ENCODE results near the gene SMC6. TPM values are rescaled to one million over a fixed set of nuclear protein-coding genes. Genes with fewer than 3 reads are reported as not detected.

SMC6 gene
- total RNA-seq, 1 experiment from 2014 or later, result 46.7 TPM

DNA sequence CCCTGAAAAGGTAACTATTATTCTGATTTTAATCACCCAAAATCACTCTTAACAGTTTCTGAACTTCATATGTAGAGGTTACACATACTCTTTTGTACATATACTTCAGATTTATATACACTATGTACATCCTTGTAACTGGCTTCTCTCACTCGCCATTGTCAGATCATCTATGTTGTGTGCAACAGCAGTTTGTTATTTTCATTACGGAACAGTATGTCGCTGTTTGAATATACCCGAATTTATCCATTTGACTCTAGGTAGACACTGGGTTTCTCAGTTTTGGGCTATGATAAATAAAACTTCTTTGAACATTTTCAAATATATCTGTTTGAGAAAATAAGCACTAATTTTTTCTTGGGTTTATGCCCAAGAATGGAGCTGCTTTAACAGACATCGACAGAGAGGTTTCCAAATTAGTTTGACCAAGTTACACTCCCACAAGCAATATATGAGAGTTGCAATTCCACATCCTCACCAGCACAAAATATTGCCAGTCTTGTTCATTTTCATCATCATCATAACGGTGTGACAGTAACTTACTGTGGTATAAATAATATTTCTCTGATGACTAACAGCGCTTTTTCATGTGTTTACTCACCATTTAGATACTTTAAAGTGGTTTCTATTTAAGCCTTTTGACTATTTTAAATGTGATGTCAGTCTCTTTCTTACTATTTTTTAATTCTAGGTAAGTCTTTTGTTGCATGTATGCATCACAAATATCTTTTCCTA lies 80.9 kb downstream of the SMC6 start:
- Mint-ChIP-seq H3K36me3 (peaks cover 36% of the 10 kb centered on the region), H3K9me3 (no peaks in the 10 kb centered on the region), H3K27ac (no peak overlapping the region), H3K4me3 (no peak overlapping the region), H3K4me1 (no peaks in the 10 kb centered on the region), H3K27me3 (ENCODE audit: low read depth) (no peaks in the 10 kb centered on the region)
- TF ChIP-seq JAZF1 (CRISPR knock-in tag; IDR thresholded peaks at IDR 0.05) (no peak), PRRX2 (CRISPR knock-in tag; IDR thresholded peaks at IDR 0.05) (no peak), E2F5 (CRISPR knock-in tag; IDR thresholded peaks at IDR 0.05) (no peak), FOXK1 (CRISPR knock-in tag; IDR thresholded peaks at IDR 0.05) (no peak), ATF2 (CRISPR knock-in tag; IDR thresholded peaks at IDR 0.05; ENCODE audit: borderline replicate concordance, low read depth) (no peak), MYBL2 (CRISPR knock-in tag; IDR thresholded peaks at IDR 0.05) (no peak), NFE2L1 (CRISPR knock-in tag; IDR thresholded peaks at IDR 0.05) (no peak)
- CTCF ChIA-PET, result interaction anchor here (1.3 to 3.2 kb wide), 5 partner anchors 11 to 202 kb away, joined by 6 to 52 read pairs (median 12); no protein-coding TSS in a partner anchor
- ATAC-seq (no peak), DNase-seq (ENCODE audit: low spot score) (no peak)
- POLR2A ChIA-PET, result interaction anchor here (0.7 kb wide), 1 partner anchor 1685 kb away, joined by 3 read pairs; the partner anchor contains the start of gene OSR1

DNA sequence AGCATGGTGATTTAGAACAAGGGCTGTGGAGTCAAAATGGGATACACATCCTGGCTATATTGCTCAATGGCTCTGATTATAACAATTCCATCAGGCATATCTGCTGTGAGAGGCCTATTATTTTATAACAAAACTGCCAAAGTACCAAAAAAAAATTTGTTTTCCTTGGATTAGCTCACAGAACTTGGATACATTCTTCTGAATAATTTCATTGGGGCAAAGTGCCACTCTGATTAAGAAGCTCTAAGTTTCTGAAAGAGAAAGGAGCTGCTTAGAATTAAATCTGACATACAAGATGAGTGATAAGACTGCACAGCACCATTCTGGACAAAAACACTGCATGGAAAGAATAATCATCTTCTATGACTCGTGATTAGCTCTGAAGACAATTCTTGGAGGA lies 85.7 kb downstream of the SMC6 start:
- ChIA-PET CTCF (interaction anchor here (2.1 kb wide), 1 partner anchor 22 kb away, joined by 9 read pairs; no protein-coding TSS in a partner anchor), POLR2A (no interaction called here)
- no peaks in the 10 kb centered on the region for H3K27me3 Mint-ChIP-seq (ENCODE audit: low read depth)
- H3K4me3 Mint-ChIP-seq, result no peak overlapping the region
- no peaks in the 10 kb centered on the region for H3K9me3 Mint-ChIP-seq
- DNase-seq (ENCODE audit: low spot score) (no peak), ATAC-seq (no peak)
- H3K4me1 Mint-ChIP-seq, result no peaks in the 10 kb centered on the region
- no peak overlapping the region for H3K27ac Mint-ChIP-seq
- H3K36me3 Mint-ChIP-seq, result peaks cover 44% of the 10 kb centered on the region
- TF ChIP-seq ZBTB21 (CRISPR knock-in tag; IDR thresholded peaks at IDR 0.05; ENCODE audit: borderline replicate concordance), result no peak
- no peak for TF ChIP-seq RORB (CRISPR knock-in tag; IDR thresholded peaks at IDR 0.05)
- no peak for TF ChIP-seq GABPB1 (CRISPR knock-in tag; IDR thresholded peaks at IDR 0.05)
- no peak for TF ChIP-seq FOXP1 (CRISPR knock-in tag; IDR thresholded peaks at IDR 0.05; ENCODE audit: borderline replicate concordance)
- TF ChIP-seq EMX1 (CRISPR knock-in tag; IDR thresholded peaks at IDR 0.05), result no peak
- no peak for TF ChIP-seq STAT6 (CRISPR knock-in tag; conservative IDR thresholded peaks at IDR 0.05; ENCODE audit: low read depth)
- TF ChIP-seq JUN (CRISPR knock-in tag; IDR thresholded peaks at IDR 0.05), result no peak
- no peak for TF ChIP-seq ARID4B (CRISPR knock-in tag; IDR thresholded peaks at IDR 0.05; ENCODE audit: borderline replicate concordance)
- no peak for TF ChIP-seq NFYB (CRISPR knock-in tag; conservative IDR thresholded peaks at IDR 0.05; ENCODE audit: low read depth)
- TF ChIP-seq, protein P1, sequence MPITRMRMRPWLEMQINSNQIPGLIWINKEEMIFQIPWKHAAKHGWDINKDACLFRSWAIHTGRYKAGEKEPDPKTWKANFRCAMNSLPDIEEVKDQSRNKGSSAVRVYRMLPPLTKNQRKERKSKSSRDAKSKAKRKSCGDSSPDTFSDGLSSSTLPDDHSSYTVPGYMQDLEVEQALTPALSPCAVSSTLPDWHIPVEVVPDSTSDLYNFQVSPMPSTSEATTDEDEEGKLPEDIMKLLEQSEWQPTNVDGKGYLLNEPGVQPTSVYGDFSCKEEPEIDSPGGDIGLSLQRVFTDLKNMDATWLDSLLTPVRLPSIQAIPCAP (CRISPR knock-in tag; IDR thresholded peaks at IDR 0.05), result no peak
- TF ChIP-seq, protein P2, sequence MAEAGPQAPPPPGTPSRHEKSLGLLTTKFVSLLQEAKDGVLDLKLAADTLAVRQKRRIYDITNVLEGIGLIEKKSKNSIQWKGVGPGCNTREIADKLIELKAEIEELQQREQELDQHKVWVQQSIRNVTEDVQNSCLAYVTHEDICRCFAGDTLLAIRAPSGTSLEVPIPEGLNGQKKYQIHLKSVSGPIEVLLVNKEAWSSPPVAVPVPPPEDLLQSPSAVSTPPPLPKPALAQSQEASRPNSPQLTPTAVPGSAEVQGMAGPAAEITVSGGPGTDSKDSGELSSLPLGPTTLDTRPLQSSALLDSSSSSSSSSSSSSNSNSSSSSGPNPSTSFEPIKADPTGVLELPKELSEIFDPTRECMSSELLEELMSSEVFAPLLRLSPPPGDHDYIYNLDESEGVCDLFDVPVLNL (CRISPR knock-in tag; IDR thresholded peaks at IDR 0.05; ENCODE audit: borderline replicate concordance, low read depth), result no peak
- no peak for TF ChIP-seq TCF7 (CRISPR knock-in tag; IDR thresholded peaks at IDR 0.05; ENCODE audit: low read depth)
- no peak for TF ChIP-seq E2F5 (CRISPR knock-in tag; IDR thresholded peaks at IDR 0.05)
- no peak for TF ChIP-seq ZNF232 (CRISPR knock-in tag; IDR thresholded peaks at IDR 0.05)
